Measurements from ENCODE around the gene BMERB1.
"Not testable (repeated sequence)": the region's sequence is repeated elsewhere in the genome, so short reads cannot be mapped to it uniquely, and the experiment has no call there.

Gene BMERB1

GRCh38 chr16:15557258-15557657 lies 122.9 kb downstream of the BMERB1 start:
- DNase-seq (ENCODE audit: low read depth) = no peak

DNA sequence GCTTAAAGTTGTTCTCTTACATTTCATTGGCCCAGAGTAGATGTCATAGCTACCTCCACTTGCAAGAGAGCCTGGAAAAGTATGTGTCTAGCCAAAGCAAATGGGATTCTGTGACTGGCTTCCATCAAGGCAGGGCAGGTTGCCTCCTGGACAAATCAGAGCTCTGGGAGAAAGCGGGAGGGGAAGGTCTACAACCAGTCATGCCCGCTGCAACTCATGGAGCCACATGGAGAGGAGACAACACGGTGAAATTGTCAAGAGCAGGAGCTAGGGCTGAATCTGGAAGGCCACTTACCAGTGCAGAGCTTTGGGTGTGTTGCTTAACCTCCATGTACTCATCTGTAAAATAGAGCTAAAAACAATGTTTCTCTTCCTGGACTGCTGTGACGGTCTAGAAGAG lies 124.8 kb downstream of the BMERB1 start:
- no peak for DNase-seq (ENCODE audit: low read depth)

GRCh38 chr16:15564604-15565339 lies 130.4 kb downstream of the BMERB1 start:
- DNase-seq (ENCODE audit: low read depth) = no peak

DNA sequence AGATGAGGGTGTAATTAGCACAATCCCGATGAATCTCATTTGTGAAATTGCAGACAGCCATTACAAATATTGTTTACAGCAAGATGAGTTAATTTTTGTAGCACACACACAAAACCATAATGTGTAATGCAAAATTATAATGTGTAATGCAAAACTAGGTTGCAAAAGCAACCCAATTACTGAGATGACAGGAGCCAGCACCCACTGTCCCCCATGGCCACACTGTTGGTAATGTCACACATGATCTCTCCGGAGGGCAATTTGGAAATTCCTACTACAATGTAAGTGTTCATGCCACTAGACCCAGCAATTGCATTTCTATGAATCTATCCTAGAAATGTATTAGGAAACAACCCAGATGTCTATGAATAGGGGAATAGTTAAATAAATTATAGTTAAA lies 131.7 kb downstream of the BMERB1 start:
- DNase-seq (ENCODE audit: low read depth) = no peak

DNA sequence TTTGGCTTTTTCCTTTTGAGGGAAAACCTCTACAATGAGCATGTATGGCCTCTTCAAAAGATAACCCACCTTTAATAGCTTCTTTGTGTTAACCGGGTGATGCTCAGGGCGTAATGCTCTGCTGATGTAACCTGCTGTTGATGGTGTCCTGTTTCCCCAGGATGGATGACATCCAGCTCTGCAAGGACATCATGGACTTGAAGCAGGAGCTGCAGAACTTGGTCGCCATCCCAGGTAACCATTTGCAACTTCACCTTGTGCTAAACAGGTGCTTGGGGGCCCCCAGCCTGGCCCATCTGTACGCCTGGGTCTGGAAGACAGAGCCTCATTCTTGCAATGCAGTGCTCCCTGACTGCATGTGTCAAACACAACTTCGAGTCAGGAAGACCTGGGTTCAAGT lies 133.4 kb downstream of the BMERB1 start:
- DNase-seq (ENCODE audit: low read depth) = no peak

DNA sequence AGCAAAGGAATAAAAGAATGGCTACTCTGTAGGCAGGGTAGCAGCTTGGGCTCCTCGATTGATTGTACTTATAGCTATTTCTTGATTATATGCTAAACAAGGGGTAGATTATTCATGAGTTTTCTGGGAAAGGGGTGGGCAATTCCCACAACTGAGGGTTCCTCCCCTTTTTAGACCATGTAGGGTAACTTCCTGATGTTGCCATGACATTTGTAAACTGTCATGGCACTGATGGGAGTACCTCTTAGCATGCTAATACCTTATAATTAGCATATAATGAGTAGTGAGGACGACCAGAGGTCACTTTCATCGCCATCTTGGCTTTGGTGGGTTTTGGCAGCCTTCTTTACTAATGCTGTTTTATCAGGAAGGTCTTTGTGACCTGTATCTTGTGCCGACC lies 136.3 kb downstream of the BMERB1 start:
- not testable (repeated sequence) for DNase-seq (ENCODE audit: low read depth)

GRCh38 chr16:15571557-15571956 lies 137.2 kb downstream of the BMERB1 start:
- no peak for DNase-seq (ENCODE audit: low read depth)

DNA sequence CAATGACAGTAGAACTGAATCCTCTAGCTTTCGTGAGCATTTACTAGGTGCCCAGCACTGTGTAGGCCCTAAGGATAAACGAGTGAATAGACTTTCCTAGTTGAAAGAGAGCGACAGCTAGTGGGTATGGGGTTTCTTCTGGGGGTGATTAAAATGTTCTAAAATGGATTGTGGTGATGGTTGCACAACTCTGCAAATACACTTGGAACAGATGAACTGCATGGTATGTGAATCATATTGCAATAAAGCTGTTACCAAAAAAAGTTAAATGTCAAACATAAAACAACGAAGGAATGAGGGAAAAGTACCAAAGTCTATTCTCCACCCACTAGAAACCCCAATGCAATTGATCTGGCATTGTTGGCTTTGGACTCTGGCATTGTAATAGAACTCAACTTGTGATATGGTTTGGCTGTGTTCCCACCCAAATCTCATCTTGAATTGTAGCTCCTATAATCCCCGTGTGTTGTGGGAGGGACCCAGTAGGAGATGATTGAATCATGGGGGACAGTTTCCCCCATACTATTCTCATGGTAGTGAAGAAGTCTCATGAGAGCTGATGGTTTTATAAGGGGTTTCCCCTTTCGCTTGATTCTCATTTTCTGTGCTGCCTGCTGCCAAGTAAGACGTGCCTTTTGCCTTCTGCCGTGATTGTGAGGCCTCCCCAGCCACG lies 138.1 kb downstream of the BMERB1 start:
- no peak for DNase-seq (ENCODE audit: low read depth)

DNA sequence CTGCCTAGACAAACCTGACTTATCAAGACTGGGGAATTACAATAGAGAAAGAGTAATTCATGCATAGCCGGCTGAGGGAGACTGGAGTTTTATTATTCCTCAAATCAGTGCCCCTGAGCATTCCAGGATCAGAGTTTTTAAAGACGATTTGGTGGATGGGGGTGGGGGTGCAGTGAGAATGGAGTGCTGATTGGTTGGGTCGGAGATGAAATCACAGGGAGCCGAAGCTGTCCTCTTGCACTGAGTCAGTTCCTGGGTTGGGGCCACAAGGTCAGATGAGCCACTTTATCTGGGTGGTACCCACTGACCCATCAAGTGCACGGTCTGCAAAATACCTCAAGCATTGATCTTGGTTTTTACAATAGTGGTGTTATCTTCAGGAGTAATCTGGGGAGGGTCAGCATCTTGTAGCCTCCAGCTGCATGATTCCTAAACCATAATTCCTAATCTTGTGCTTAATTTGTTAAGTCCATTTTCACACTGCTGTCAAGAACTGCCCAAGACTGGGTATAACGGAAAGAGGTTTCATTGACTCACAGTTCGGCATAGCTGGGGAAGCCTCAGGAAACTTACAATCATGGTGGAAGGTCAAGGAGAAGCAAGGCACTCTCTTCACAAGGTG lies 139.0 kb downstream of the BMERB1 start:
- no peak for DNase-seq (ENCODE audit: low read depth)

DNA sequence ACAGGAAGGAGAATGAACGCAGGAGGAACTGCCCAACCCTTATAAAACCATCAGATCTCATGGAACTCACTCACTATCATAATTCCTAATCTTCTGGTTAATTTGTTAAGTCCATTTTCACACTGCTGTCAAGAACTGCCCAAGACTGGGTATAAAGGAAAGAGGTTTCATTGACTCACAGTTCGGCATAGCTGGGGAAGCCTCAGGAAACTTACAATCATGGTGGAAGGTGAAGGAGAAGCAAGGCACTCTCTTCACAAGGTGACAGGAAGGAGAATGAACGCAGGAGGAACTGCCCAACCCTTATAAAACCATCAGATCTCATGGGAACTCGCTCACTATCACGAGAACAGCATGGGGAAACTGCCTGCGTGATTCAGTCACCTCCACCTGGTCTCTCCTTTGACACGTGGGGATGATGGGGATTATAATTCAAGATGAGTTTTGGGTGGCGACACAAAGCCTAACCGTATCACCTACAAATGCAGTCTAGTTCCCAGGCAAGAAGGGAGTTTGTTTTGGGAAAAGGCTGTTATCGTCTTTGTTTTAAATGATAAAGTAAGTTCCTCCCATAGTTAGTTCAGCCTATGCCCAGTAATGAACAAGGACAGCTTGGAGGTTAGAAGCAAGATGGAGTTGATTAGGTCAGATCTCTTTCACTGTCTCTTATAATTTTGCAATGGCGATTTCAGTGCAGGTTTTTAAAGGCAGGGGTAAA lies 139.7 kb downstream of the BMERB1 start:
- DNase-seq (ENCODE audit: low read depth) = not testable (repeated sequence)

- DNase-seq (ENCODE audit: low read depth) = no peak
These were observed 140.2 kb downstream of the BMERB1 start for GRCh38 chr16:15574614-15574948.

DNA sequence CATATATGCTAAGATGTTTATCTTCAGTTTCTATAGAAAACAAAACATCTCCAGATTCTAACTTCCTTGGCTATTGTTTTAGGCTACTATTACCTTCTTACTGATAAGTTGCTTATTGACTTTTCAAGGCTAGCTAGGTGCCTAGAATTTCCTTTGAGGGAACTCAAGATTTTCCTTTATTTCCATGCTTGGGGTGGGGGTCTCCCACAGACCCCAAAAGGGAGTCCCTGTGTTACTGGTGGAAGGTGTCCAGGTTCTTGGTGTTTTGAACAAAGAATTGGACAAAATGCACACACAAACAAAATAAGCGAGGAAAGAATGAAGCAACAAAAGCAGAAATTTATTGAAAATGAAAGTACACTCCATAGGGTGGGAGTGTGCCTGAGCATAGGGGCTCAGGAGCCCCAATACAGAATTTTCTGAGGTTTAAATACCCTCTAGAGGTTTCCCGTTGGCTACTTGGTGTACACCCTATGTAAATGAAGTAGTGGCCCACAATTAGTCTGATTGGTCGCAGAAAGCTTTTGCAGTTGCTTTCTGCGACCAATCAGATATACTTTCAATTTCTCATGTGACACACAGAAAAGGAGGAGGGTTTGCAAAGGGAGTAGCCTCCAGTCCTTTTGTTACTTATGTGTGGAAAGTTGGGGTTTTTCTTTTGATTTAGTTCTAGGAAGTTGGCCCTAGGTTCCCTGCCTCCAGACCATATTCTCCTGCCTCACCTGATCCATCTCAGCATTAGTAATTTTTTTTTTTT lies 141.1 kb downstream of the BMERB1 start:
- no peak for DNase-seq (ENCODE audit: low read depth)

DNA sequence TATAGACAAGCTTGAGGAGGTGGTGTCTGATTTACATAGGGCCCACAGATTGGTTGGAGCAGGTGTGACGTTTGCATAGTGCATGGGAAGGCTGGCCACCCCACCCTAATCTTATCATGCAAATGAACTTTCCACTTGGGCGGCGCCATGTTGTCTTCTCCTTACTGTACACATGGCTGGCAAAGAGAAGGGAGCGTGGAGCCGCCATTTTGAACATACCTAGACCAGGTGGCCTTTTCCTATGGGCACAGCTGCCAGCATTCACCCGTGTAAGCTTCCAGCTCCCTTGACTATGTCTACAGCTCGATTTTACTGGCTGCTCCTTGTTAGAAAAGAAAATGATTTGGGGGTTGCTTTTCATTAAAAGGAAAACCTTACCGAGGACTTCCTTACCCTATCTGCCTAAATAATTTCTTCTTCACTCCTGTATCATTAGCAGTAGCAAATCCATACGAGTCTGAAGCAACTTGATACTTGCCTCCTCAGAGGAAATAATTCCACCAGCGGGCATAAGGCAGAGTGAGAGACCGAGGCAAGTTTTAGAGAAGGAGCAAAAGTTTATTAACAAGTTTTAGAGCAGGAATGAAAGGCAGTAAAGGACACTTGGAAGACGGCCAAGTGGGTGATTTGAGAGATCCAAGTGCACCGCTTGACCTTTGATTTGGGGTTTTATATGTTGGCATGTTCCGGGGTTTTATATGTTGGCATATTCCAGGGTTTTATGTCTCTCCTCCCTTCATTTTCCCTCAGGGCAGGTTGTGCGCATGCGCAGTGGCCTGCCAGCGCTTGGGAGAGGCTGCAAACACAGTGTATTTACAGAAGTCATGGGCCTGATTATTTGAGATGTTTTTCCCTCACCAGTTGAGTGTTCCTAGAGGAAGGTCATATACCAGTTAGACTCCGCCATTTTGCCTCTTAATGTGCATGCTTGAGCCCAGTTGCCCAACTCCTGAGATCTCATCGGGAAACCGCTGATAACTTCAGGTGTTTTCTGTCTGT lies 142.9 kb downstream of the BMERB1 start:
- no peak for DNase-seq (ENCODE audit: low read depth)

GRCh38 chr16:15578824-15579223 lies 144.4 kb downstream of the BMERB1 start:
- DNase-seq (ENCODE audit: low read depth) = no peak

DNA sequence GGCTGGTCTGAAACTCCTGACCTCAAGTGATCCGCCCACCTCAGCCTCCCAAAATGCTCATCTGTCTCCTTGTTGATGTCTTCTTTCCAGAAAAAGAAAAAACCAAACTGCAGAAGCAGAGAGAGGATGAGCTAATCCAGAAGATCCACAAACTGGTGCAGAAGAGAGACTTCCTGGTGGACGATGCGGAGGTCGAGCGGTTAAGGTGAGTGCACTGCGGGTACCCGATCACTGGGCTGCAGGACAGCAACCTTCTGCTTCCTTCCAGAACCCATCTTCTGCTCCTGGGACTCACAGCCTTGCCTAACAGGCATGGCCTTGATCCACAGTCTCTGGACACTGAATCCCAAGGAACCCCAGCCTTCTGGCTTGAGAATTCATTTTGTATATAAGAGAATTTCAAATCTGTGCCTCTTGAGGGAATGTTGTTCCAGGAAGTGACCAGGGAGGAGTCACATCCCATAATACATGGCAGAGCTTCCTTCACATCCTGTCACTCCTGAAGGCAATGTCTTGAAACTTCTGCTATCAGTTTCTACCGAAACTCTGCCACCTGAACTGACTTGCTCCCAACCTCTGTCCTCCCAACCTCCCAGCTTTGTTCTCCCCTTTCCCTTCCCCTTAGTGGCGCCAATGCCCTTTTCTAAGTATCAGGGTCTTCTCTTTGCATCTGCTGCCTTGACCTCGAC lies 146.9 kb downstream of the BMERB1 start:
- no peak for DNase-seq (ENCODE audit: low read depth)

DNA sequence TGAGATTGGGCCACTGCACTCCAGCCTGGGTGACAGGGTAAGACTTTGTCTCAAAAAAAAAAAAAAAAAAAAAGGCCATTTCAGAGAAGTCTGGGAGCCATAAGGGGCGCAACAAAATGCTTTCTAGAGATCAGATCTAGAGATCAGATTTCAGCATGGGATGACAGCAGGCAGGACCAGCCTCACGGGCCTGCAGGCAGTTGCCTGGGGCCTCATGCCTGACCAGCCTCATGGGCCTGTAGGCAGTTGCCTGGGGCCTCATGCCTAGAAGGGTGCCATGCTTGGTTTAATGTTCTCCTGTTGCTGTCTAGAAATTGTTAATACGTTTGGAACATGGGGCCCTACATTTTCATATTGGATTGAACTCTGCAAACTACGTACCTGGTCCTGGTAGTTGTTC lies 149.1 kb downstream of the BMERB1 start:
- no peak for DNase-seq (ENCODE audit: low read depth)

- no peak for DNase-seq (ENCODE audit: low read depth)
These were observed 151.6 kb downstream of the BMERB1 start for GRCh38 chr16:15585956-15586355.

DNA sequence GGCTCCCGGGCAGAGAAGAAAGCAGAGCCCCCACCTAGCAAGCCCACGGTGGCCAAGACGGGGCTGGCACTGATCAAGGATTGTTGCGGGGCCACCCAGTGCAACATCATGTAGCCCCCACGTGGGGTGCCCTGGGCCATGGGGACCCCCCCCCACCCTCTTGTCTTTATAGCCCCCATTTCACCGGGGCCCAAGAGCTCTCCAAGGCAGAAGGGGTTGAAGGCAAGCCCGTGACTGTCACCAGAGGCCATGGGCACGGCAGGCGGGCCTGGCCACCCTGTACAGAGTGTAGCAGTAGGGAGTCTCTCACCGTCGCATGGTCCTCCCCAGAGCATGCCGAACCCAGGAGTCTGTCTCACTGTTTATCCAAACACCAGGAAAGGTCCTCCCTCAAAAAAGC lies 152.3 kb downstream of the BMERB1 start:
- DNase-seq (ENCODE audit: low read depth) = no peak

DNA sequence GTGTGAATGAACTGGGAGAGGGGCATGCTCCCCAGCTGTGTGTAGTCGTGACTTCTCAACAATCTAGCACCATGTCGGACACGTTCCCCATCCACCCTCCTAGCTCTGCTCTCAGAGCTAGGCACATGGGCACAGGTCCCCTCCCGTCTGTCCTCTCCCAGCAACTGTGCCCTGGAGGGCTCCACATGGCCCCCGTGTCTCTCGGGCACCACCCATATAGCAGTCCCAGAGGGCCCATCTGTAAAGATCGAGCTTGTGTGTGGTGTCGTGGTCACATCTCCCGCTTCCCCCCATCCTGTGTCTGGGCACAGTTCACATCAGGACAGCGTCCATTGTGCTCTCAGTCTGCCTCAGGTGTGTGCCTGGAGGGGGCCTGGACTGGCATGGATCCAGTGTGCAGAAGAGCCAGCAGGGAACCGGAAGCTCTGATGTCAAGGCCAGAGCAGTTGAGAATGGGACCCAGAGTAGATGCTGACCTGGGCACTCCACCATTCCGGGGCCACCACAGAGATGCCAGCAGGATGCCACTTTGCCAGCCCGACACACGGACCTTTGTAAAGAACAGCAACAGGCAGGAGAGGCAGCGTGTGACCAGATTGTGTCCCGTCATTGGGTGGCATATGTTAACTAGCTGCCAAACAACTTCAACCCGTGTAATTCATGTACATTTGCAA lies 152.9 kb downstream of the BMERB1 start:
- no peak for DNase-seq (ENCODE audit: low read depth)

GRCh38 chr16:15592324-15592723 lies 157.9 kb downstream of the BMERB1 start:
- no peak for DNase-seq (ENCODE audit: low read depth)
